NK-92 (cell line): Measurements from ENCODE around the gene FAM185A.
"Not testable (repeated sequence)": the region's sequence is repeated elsewhere in the genome, so short reads cannot be mapped to it uniquely, and the experiment has no call there.

ENCODE experiments used
- DNase-seq: peaks from one replicate; lab custom pipeline; 2025; ENCODE audit not compliant: unreplicated experiment; lab: John Stamatoyannopoulos, UW

FAM185A gene

GRCh38 chr7:102776217-102776616 lies 27.4 kb downstream of the FAM185A start:
- not testable (repeated sequence) for DNase-seq

- not testable (repeated sequence) for DNase-seq
These were observed 29.9 kb downstream of the FAM185A start for GRCh38 chr7:102778663-102779062.

GRCh38 chr7:102780926-102781325 lies 32.1 kb downstream of the FAM185A start:
- not testable (repeated sequence) for DNase-seq

- DNase-seq, result not testable (repeated sequence)
These were observed 40.0 kb downstream of the FAM185A start for GRCh38 chr7:102788770-102789169.

GRCh38 chr7:102790364-102791100 lies 41.7 kb downstream of the FAM185A start:
- not testable (repeated sequence) for DNase-seq

- DNase-seq, result not testable (repeated sequence)
These were observed 42.6 kb downstream of the FAM185A start for GRCh38 chr7:102791367-102791766.

- DNase-seq, result not testable (repeated sequence)
These were observed 43.0 kb downstream of the FAM185A start for GRCh38 chr7:102791831-102792230.

GRCh38 chr7:102794567-102794966 lies 45.8 kb downstream of the FAM185A start:
- DNase-seq, result not testable (repeated sequence)

GRCh38 chr7:102795987-102796595 lies 47.3 kb downstream of the FAM185A start:
- DNase-seq, result not testable (repeated sequence)

- DNase-seq, result no peak
These were observed 57.8 kb downstream of the FAM185A start for GRCh38 chr7:102806613-102807012.

- DNase-seq, result no peak
These were observed 62.1 kb downstream of the FAM185A start for GRCh38 chr7:102810916-102811315.

GRCh38 chr7:102811942-102812678 lies 63.3 kb downstream of the FAM185A start:
- DNase-seq, result no peak

GRCh38 chr7:102813191-102814024 lies 64.6 kb downstream of the FAM185A start:
- DNase-seq, result no peak

- no peak for DNase-seq
These were observed 65.2 kb downstream of the FAM185A start for GRCh38 chr7:102814025-102814471.

GRCh38 chr7:102817616-102818573 lies 69.1 kb downstream of the FAM185A start:
- no peak for DNase-seq

- no peak for DNase-seq
These were observed 70.4 kb downstream of the FAM185A start for GRCh38 chr7:102819151-102819550.

GRCh38 chr7:102821994-102822747 lies 73.4 kb downstream of the FAM185A start:
- no peak for DNase-seq

GRCh38 chr7:102823390-102824119 lies 74.8 kb downstream of the FAM185A start:
- DNase-seq, result no peak
